K562 (cell line): ENCODE measurements around the gene ZNF799. TPM values are rescaled to one million over a fixed set of nuclear protein-coding genes. Genes with fewer than 3 reads are reported as not detected.

Experiments
- E2F3 ChIP-seq: fragments of 250-450 bp; sonication (Bioruptor Pico); IDR thresholded peaks from 2 replicates; pipeline ENCODE4 v1.4.0; 2020; ENCODE audit warnings: mild to moderate bottlenecking
- RNF2 ChIP-seq: sonication (generic); IDR thresholded peaks from 2 replicates; pipeline ENCODE4 v1.6.1; 2016
- polyA plus RNA-seq, 8 experiments: library from polyadenylated mRNA; depleted of rRNA in 4 of 8; stranded (reverse) in 5 of 8; unstranded in 3 of 8; fragments of >200 nt; fragmentation: Nextera tagmentation in 2 of 8; fragmentation: Illumina TruSeq in 1 of 8; extraction: Ambion mirVana in 2 of 8; extraction: Trizol in 1 of 8; gene quantifications; 2 replicates each; pipeline versions ENCODE4 v1.2.1 to v1.2.3, GENCODE V29; 2011 to 2014; ENCODE audit warnings: inconsistent platforms in 1 of 8, missing spikeins in 1 of 8
- total RNA-seq, 7 experiments: library from RNA; depleted of rRNA in 6 of 7; stranded (reverse); fragments of >200 nt in 6 of 7; fragmentation: Illumina TruSeq in 2 of 7; extraction: Trizol in 2 of 7; gene quantifications; 2 replicates each; pipeline versions ENCODE4 v1.2.1 to v1.2.3, GENCODE V29; 2011 to 2021; ENCODE audit warnings: low replicate concordance in 1 of 7
- TF ChIP-seq, protein P1 (sequence below), 2 experiments: fragments of 450-650 bp in 1 of 2; sonication (generic) in 1 of 2; formaldehyde crosslinking in 1 of 2; IDR thresholded peaks; 2 replicates each; pipeline versions ENCODE4 v1.7.1 to v1.9.0; 2016 to 2022; ENCODE audit warnings: inconsistent platforms in 1 of 2, mild to moderate bottlenecking in 1 of 2, missing genetic modification reagents in 1 of 2
- TF ChIP-seq, protein P2 (sequence below): fragments of 250-450 bp; sonication (Bioruptor Pico); IDR thresholded peaks from 2 replicates; pipeline ENCODE4 v1.5.0; 2020; ENCODE audit warnings: mild to moderate bottlenecking, borderline replicate concordance
- TF ChIP-seq, protein P3 (sequence below): fragments of 450-650 bp; IDR thresholded peaks from 2 replicates; pipeline ENCODE4 v1.6.1; 2016
- TF ChIP-seq, protein P4 (sequence below): fragments of 450-650 bp; IDR thresholded peaks from 2 replicates; pipeline ENCODE4 v1.6.1; 2016; ENCODE audit warnings: borderline replicate concordance

The ZNF799 gene
- total and polyA plus RNA-seq, 9 of the 15 experiments (the other 6 are each of a cell fraction or from before 2014, with no cell fraction given), result 0.63 to 5.5 (median 2.9) TPM

DNA sequence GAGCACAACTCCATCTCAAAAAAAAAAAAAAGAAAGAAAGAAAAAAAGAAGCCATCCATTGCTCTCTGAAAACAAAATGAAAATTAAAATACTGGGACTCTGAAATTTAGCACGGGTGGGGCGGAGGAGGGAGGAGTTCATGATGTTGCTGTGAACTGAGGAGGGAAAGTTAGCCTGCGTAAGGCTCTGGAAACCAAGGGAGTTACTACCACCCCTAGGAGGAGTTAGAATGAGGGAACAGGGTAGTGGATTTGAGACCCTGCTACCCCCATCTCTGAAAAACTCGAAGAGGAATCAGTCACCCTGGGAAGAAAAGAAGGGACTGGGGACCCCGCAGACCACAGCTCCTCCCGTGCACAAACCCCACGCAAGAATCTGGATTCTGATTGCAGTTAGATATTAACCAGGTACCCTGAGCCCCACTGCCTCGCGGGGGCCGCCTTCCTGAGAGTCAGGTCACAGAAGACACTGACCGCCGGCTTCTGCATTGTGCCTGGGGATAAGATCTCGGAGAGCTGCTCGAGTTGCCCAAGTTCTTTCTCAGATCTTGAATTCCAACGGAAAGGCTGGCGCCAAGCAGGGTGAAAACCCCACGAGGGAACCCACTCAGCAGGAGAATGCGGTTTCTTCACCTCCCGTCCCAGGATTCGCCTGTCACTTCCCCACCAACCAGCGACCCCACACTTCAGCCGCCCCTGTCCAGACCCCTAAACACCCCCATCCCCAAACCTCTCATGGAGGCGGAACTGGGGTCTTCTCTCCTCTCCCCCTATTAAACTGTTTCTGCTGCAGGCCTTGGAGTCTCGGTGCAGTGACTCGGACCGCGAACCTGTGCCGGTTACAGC, 36.5 kb downstream of the ZNF799 start (continued):
- TF ChIP-seq, protein P1, sequence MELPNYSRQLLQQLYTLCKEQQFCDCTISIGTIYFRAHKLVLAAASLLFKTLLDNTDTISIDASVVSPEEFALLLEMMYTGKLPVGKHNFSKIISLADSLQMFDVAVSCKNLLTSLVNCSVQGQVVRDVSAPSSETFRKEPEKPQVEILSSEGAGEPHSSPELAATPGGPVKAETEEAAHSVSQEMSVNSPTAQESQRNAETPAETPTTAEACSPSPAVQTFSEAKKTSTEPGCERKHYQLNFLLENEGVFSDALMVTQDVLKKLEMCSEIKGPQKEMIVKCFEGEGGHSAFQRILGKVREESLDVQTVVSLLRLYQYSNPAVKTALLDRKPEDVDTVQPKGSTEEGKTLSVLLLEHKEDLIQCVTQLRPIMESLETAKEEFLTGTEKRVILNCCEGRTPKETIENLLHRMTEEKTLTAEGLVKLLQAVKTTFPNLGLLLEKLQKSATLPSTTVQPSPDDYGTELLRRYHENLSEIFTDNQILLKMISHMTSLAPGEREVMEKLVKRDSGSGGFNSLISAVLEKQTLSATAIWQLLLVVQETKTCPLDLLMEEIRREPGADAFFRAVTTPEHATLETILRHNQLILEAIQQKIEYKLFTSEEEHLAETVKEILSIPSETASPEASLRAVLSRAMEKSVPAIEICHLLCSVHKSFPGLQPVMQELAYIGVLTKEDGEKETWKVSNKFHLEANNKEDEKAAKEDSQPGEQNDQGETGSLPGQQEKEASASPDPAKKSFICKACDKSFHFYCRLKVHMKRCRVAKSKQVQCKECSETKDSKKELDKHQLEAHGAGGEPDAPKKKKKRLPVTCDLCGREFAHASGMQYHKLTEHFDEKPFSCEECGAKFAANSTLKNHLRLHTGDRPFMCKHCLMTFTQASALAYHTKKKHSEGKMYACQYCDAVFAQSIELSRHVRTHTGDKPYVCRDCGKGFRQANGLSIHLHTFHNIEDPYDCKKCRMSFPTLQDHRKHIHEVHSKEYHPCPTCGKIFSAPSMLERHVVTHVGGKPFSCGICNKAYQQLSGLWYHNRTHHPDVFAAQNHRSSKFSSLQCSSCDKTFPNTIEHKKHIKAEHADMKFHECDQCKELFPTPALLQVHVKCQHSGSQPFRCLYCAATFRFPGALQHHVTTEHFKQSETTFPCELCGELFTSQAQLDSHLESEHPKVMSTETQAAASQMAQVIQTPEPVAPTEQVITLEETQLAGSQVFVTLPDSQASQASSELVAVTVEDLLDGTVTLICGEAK (IDR thresholded peaks at IDR 0.05), result 0 out of 2 replicates have a peak, but pooled peaks have one; percentile 19
- TF ChIP-seq, protein P1 (CRISPR knock-in tag; IDR thresholded peaks at IDR 0.05), result no peak
- TF ChIP-seq, protein P2, sequence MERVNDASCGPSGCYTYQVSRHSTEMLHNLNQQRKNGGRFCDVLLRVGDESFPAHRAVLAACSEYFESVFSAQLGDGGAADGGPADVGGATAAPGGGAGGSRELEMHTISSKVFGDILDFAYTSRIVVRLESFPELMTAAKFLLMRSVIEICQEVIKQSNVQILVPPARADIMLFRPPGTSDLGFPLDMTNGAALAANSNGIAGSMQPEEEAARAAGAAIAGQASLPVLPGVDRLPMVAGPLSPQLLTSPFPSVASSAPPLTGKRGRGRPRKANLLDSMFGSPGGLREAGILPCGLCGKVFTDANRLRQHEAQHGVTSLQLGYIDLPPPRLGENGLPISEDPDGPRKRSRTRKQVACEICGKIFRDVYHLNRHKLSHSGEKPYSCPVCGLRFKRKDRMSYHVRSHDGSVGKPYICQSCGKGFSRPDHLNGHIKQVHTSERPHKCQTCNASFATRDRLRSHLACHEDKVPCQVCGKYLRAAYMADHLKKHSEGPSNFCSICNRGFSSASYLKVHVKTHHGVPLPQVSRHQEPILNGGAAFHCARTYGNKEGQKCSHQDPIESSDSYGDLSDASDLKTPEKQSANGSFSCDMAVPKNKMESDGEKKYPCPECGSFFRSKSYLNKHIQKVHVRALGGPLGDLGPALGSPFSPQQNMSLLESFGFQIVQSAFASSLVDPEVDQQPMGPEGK, result no peak
- TF ChIP-seq, protein P3, sequence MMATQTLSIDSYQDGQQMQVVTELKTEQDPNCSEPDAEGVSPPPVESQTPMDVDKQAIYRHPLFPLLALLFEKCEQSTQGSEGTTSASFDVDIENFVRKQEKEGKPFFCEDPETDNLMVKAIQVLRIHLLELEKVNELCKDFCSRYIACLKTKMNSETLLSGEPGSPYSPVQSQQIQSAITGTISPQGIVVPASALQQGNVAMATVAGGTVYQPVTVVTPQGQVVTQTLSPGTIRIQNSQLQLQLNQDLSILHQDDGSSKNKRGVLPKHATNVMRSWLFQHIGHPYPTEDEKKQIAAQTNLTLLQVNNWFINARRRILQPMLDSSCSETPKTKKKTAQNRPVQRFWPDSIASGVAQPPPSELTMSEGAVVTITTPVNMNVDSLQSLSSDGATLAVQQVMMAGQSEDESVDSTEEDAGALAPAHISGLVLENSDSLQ, result no peak
- no peak for TF ChIP-seq E2F3 (CRISPR knock-in tag)
- TF ChIP-seq RNF2, result no peak
- TF ChIP-seq, protein P4, sequence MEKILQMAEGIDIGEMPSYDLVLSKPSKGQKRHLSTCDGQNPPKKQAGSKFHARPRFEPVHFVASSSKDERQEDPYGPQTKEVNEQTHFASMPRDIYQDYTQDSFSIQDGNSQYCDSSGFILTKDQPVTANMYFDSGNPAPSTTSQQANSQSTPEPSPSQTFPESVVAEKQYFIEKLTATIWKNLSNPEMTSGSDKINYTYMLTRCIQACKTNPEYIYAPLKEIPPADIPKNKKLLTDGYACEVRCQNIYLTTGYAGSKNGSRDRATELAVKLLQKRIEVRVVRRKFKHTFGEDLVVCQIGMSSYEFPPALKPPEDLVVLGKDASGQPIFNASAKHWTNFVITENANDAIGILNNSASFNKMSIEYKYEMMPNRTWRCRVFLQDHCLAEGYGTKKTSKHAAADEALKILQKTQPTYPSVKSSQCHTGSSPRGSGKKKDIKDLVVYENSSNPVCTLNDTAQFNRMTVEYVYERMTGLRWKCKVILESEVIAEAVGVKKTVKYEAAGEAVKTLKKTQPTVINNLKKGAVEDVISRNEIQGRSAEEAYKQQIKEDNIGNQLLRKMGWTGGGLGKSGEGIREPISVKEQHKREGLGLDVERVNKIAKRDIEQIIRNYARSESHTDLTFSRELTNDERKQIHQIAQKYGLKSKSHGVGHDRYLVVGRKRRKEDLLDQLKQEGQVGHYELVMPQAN, result 0 out of 2 replicates have a peak, but pooled peaks have one; percentile 19
